Vagina (tissue), 2 donors: ENCODE measurements around the gene ADARB1.

Experiments
- POLR2A ChIP-seq, 2 donors: fragments of 450-650 bp; IDR thresholded peaks; one replicate each; pipeline ENCODE4 v1.6.1; 2017; ENCODE audit warnings: antibody characterized with exemption in 2 of 2, mild to moderate bottlenecking in 2 of 2, moderate library complexity in 2 of 2
- POLR2AphosphoS5 ChIP-seq, 2 donors: sonication (generic); formaldehyde crosslinking; IDR thresholded peaks; one replicate each; pipeline ENCODE4 v1.9.0; 2017; ENCODE audit warnings: antibody characterized with exemption in 2 of 2, mild to moderate bottlenecking in 2 of 2, low read depth in 1 of 2; ENCODE audit not compliant: insufficient read depth in 1 of 2
- TF ChIP-seq, protein P1 (sequence below), 3 experiments: fragments of 450-650 bp in 2 of 3; fragments of 200-600 bp in 1 of 3; sonication (generic) in 1 of 3; IDR thresholded peaks; one replicate each; pipeline ENCODE4 v1.5.1; 2017 to 2019; ENCODE audit warnings: antibody characterized with exemption in 3 of 3, mild to moderate bottlenecking in 2 of 3, moderate library complexity in 2 of 3

DNA sequence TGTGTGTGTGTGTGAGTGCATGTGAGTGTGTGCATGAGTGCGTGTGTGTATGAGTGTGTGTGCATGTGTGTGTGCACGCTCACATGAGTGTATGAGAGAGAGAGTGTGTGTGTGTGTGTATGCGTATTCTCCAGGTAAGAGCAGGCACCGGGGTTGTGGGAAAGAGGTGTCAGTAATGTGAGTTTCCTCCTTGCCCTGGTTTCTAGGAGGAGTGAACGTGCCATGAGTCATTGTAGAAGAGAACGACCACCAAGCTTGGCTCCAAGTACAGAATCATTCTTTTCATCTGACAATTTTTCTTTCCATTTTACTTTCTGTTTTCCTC lies 134.2 kb downstream of the ADARB1 start:
- TF ChIP-seq, protein P1, sequence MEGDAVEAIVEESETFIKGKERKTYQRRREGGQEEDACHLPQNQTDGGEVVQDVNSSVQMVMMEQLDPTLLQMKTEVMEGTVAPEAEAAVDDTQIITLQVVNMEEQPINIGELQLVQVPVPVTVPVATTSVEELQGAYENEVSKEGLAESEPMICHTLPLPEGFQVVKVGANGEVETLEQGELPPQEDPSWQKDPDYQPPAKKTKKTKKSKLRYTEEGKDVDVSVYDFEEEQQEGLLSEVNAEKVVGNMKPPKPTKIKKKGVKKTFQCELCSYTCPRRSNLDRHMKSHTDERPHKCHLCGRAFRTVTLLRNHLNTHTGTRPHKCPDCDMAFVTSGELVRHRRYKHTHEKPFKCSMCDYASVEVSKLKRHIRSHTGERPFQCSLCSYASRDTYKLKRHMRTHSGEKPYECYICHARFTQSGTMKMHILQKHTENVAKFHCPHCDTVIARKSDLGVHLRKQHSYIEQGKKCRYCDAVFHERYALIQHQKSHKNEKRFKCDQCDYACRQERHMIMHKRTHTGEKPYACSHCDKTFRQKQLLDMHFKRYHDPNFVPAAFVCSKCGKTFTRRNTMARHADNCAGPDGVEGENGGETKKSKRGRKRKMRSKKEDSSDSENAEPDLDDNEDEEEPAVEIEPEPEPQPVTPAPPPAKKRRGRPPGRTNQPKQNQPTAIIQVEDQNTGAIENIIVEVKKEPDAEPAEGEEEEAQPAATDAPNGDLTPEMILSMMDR (IDR thresholded peaks at IDR 0.05), result no peak
- TF ChIP-seq POLR2A (IDR thresholded peaks at IDR 0.05), result no peak
- no peak for TF ChIP-seq POLR2AphosphoS5 (IDR thresholded peaks at IDR 0.05; ENCODE audit: insufficient read depth in 1 of 2, low read depth in 1 of 2)
